OCI-LY7 (cell line): ENCODE results near the gene NGEF.

Experiments
- EZH2phosphoT487 ChIP-seq: fragments of 200-600 bp; sonication (generic); IDR thresholded peaks from 2 replicates; pipeline ENCODE4 v1.6.1; 2018; ENCODE audit warnings: low read depth, borderline replicate concordance, mild to moderate bottlenecking, mixed run types, antibody characterized with exemption, low read length, moderate library complexity, mixed read lengths
- TF ChIP-seq, protein P1 (sequence below): fragments of 200-600 bp; sonication (generic); conservative IDR thresholded peaks from 2 replicates; pipeline ENCODE4 v1.5.1; 2014; ENCODE audit warnings: mild to moderate bottlenecking, antibody characterized with exemption, low read length, moderate library complexity, mixed read lengths

DNA sequence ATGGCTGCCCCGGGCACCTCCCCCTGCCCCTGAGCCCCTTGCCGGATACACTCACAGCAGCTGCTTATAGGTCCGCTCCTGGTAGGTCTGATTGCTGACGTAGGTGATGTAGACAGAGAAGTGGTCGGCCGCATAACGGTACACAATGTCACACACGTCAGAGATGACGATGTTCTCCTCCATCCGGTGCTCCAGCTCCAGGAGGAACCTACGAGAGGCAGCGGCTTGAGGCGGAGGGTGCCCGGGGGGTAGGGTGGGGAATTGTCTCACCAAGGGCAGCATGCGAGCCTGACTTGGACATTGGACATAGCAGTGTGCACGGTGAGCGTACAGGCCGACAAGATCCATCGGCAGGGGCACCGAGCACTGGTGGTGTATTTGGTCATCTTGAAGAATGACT is 120.2 kb downstream of the NGEF start:
- TF ChIP-seq, protein P1, sequence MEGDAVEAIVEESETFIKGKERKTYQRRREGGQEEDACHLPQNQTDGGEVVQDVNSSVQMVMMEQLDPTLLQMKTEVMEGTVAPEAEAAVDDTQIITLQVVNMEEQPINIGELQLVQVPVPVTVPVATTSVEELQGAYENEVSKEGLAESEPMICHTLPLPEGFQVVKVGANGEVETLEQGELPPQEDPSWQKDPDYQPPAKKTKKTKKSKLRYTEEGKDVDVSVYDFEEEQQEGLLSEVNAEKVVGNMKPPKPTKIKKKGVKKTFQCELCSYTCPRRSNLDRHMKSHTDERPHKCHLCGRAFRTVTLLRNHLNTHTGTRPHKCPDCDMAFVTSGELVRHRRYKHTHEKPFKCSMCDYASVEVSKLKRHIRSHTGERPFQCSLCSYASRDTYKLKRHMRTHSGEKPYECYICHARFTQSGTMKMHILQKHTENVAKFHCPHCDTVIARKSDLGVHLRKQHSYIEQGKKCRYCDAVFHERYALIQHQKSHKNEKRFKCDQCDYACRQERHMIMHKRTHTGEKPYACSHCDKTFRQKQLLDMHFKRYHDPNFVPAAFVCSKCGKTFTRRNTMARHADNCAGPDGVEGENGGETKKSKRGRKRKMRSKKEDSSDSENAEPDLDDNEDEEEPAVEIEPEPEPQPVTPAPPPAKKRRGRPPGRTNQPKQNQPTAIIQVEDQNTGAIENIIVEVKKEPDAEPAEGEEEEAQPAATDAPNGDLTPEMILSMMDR: no peak
- TF ChIP-seq EZH2phosphoT487: no peak
